PC-9 (cell line): ENCODE results near the gene FAIM2. TPM values are rescaled to one million over a fixed set of nuclear protein-coding genes. Genes with fewer than 3 reads are reported as not detected.
A peak's percentile ranks its signal among the peaks of the same experiment; 100 is the strongest.

Experiments used
- Bru-seq: library from RNA; stranded (reverse); fragments of 400-500 nt; gene quantifications from one replicate; lab custom pipeline; 2021; lab: Mats Ljungman, UMichigan
- BruChase-seq, 2 experiments: library from RNA; stranded (reverse); fragments of 400-500 nt; gene quantifications; one replicate each; lab custom pipeline; 2021; lab: Mats Ljungman, UMichigan
- BruUV-seq: library from RNA; stranded (reverse); fragments of 400-500 nt; replicated peaks from 2 replicates; lab custom pipeline; 2021; lab: Mats Ljungman, UMichigan
- CTCF ChIA-PET: fragments of 300-600 bp; sonication (Branson Sonifier 250); formaldehyde crosslinking; loops from one replicate; lab custom pipeline; 2022; ENCODE audit warnings: antibody characterized with exemption; lab: Charles Lee
- POLR2A ChIA-PET: fragments of 300-600 bp; sonication (Branson Sonifier 250); formaldehyde crosslinking; loops from one replicate; lab custom pipeline; 2022; ENCODE audit warnings: antibody characterized with exemption; ENCODE audit not compliant: unreplicated experiment; lab: Charles Lee
- DNase-seq, 2 experiments: peaks; one replicate each; pipeline versions ENCODE4 v3.0.0 to v3.0.0-alpha.2; 2015 to 2022; ENCODE audit warnings: mixed read lengths in 1 of 2
- H2AFZ ChIP-seq: fragments of 200-600 bp; sonication (generic); 2 replicates; pipeline ENCODE4 v1.8.1; 2017; ENCODE audit warnings: antibody characterized with exemption
- H3F3A ChIP-seq: fragments of 200-600 bp; sonication (generic); 2 replicates; pipeline ENCODE4 v1.8.1; 2017; ENCODE audit warnings: antibody characterized with exemption, mild to moderate bottlenecking, low read depth; ENCODE audit not compliant: insufficient read depth
- H3K27ac ChIP-seq: fragments of 200-600 bp; sonication (generic); 2 replicates; pipeline ENCODE4 v1.6.1; 2016; ENCODE audit warnings: mixed run types
- H3K27me3 ChIP-seq: fragments of 200-600 bp; sonication (generic); 2 replicates; pipeline ENCODE4 v1.6.1; 2016; ENCODE audit warnings: low read depth, mixed run types; ENCODE audit not compliant: insufficient read depth
- H3K36me3 ChIP-seq: fragments of 200-600 bp; sonication (generic); 2 replicates; pipeline ENCODE4 v1.6.1; 2016; ENCODE audit warnings: low read depth, mixed run types
- H3K4me1 ChIP-seq: fragments of 200-600 bp; sonication (generic); replicated peaks from 2 replicates; pipeline ENCODE4 v1.6.1; 2016; ENCODE audit warnings: mixed run types; ENCODE audit not compliant: insufficient read depth
- H3K4me2 ChIP-seq: fragments of 200-600 bp; sonication (generic); 2 replicates; pipeline ENCODE4 v1.6.1; 2017; ENCODE audit warnings: mixed run types
- H3K4me3 ChIP-seq: fragments of 200-600 bp; sonication (generic); 2 replicates; pipeline ENCODE4 v1.6.1; 2016; ENCODE audit warnings: mixed run types
- H3K79me2 ChIP-seq: fragments of 200-600 bp; sonication (generic); 2 replicates; pipeline ENCODE4 v1.6.1; 2017; ENCODE audit warnings: low read depth, mixed run types
- H3K9me2 ChIP-seq: fragments of 200-600 bp; sonication (generic); 2 replicates; pipeline ENCODE4 v1.8.1; 2017; ENCODE audit warnings: mild to moderate bottlenecking; ENCODE audit not compliant: insufficient read depth
- H3K9me3 ChIP-seq: fragments of 200-600 bp; sonication (generic); 2 replicates; pipeline ENCODE4 v1.8.1; 2016; ENCODE audit warnings: low read depth; ENCODE audit not compliant: insufficient read depth
- H4K20me1 ChIP-seq: fragments of 200-600 bp; sonication (generic); 2 replicates; pipeline ENCODE4 v1.8.1; 2017; ENCODE audit not compliant: insufficient read depth
- EZH2 ChIP-seq: fragments of 200-600 bp; sonication (generic); IDR thresholded peaks from 2 replicates; pipeline ENCODE4 v1.8.0; 2017; ENCODE audit warnings: antibody characterized with exemption, low read depth
- intact Hi-C: fragments of 100-400 bp; cut with micrococcal nuclease; formaldehyde crosslinking; loops from one replicate; pipeline ENCODE4 v1.10.0; 2022; ENCODE audit not compliant: unreplicated experiment
- long read RNA-seq: library from polyadenylated mRNA; stranded (forward); transcript quantifications from one replicate; pipeline ENCODE4 v2.0.0, GENCODE V29; 2022
- total RNA-seq: library from RNA; stranded (reverse); gene quantifications from 2 replicates; pipeline ENCODE4 v1.2.3, GENCODE V29; 2021
- TF ChIP-seq, protein P1 (sequence below): fragments of 200-600 bp; sonication (generic); conservative IDR thresholded peaks from 2 replicates; pipeline ENCODE4 v1.6.1; 2017; ENCODE audit warnings: mixed run types, antibody characterized with exemption, mild to moderate bottlenecking, moderate library complexity

FAIM2 gene
- not detected in 2 replicates for total RNA-seq
- Bru-seq, nascent RNA: percentile 3 among the genes with signal in this experiment
- BruChase-seq, experiment 1, labeled RNA remaining after a 2-hour chase: not detected
- BruChase-seq, experiment 2, labeled RNA remaining after a 6-hour chase: not detected
- long read RNA-seq: 0 reads

DNA sequence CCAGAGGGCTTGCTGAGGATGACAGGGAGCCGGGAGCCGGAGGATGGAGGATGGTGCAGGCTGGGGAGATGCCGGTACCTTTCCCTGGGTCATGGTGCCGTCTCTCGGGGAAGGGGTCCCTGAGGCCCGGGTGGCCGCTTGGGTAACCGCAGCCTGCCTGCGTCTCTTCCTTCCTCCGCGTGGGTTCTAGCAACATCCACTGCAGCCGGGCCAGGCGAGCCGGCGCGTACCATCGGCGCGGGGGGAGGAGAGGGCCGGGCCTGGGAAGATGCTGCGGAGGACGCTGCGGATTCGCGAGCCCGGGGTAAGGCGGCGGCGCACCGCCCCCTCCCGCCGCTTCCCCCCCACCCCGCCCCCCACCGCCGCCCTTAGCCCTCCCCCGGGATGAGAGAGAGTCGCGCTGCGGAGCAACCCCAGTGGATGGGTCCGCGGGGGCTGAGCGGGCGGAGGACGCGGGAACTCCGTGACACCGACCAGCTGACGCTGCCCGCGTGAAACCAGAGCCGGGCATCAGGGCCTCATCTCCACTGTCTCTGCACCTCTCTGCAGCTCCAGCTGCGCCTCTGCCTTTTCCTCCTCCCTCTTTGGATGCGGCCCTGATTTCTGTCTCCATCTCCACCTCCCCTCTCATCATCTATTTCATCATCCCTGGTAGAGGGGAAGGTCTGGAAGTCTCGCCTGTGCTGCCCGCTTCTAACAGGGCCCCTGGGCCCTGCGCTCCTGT is at the start of gene FAIM2:
Gene FAIM2 (minus strand): TSS at position 201 of the 724 bp plus-strand sequence. CDS start 108 bp downstream, at position 93.
- Histone ChIP-seq H3K4me3 (no peak within 1 kb of the TSS), H3K79me2 (no peaks in the 10 kb centered on the region), H2AFZ (no peak within 1 kb of the TSS), H3K4me1 (no peaks in the 10 kb centered on the region), H3K9me2 (no peaks in the 10 kb centered on the region), H3K9me3 (no peaks in the 10 kb centered on the region), H3K36me3 (no peaks in the 10 kb centered on the region), H4K20me1 (no peaks in the 10 kb centered on the region), H3K27ac (no peak within 1 kb of the TSS), H3K4me2 (no peak within 1 kb of the TSS), H3F3A (peaks cover 4% of the 10 kb centered on the region; the same call in 1 of the 2 replicates), H3K27me3 (no peaks in the 10 kb centered on the region)
- intact Hi-C loops: no loop called here
- TF ChIP-seq, protein P1, sequence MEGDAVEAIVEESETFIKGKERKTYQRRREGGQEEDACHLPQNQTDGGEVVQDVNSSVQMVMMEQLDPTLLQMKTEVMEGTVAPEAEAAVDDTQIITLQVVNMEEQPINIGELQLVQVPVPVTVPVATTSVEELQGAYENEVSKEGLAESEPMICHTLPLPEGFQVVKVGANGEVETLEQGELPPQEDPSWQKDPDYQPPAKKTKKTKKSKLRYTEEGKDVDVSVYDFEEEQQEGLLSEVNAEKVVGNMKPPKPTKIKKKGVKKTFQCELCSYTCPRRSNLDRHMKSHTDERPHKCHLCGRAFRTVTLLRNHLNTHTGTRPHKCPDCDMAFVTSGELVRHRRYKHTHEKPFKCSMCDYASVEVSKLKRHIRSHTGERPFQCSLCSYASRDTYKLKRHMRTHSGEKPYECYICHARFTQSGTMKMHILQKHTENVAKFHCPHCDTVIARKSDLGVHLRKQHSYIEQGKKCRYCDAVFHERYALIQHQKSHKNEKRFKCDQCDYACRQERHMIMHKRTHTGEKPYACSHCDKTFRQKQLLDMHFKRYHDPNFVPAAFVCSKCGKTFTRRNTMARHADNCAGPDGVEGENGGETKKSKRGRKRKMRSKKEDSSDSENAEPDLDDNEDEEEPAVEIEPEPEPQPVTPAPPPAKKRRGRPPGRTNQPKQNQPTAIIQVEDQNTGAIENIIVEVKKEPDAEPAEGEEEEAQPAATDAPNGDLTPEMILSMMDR: no peak
- TF ChIP-seq EZH2: no peak
- CTCF ChIA-PET: no interaction called here
- BruUV-seq: no TSS peak
- no peak for DNase-seq
- POLR2A ChIA-PET: no interaction called here

DNA sequence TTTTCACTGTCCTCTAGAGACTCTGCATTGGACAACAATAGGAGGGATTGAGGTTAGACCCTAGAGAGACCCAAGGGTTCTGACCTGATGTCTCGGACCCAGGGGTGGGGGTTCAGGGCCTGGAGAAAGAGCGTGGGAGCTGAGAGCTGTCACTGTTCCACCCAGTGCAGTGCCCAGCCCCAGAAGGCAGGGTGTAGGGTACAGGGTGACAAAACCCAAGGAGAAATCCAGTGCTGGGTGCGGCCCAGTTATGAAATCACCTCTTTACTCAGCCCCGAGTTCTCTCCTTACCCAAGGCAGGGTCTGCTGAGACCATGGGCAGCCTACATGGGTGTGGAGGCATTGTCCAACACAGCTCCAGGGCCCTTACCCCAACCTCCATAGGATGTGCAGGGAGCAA is 49.5 kb upstream of the FAIM2 start:
- H4K20me1 ChIP-seq: no peaks in the 10 kb centered on the region
- no peak overlapping the region for H3K27ac ChIP-seq
- H3K4me1 ChIP-seq: no peaks in the 10 kb centered on the region
- intact Hi-C loops: no loop called here
- no peak overlapping the region for H3K4me2 ChIP-seq
- DNase-seq: no peak
- H3K4me3 ChIP-seq: no peak overlapping the region
- ChIA-PET CTCF (interaction anchor here (0.7 kb wide), 1 partner anchor 121 kb away, joined by 5 read pairs; no protein-coding TSS in a partner anchor), POLR2A (no interaction called here)
- no peaks in the 10 kb centered on the region for H3K9me3 ChIP-seq
- no peaks in the 10 kb centered on the region for H3K27me3 ChIP-seq
- H3K9me2 ChIP-seq: no peaks in the 10 kb centered on the region
- no peaks in the 10 kb centered on the region for H3K36me3 ChIP-seq
- TF ChIP-seq EZH2: no peak
- TF ChIP-seq, protein P1: no peak
- H2AFZ ChIP-seq: no peak overlapping the region
- no peaks in the 10 kb centered on the region for H3F3A ChIP-seq
- H3K79me2 ChIP-seq: no peaks in the 10 kb centered on the region
- no TSS peak for BruUV-seq

DNA sequence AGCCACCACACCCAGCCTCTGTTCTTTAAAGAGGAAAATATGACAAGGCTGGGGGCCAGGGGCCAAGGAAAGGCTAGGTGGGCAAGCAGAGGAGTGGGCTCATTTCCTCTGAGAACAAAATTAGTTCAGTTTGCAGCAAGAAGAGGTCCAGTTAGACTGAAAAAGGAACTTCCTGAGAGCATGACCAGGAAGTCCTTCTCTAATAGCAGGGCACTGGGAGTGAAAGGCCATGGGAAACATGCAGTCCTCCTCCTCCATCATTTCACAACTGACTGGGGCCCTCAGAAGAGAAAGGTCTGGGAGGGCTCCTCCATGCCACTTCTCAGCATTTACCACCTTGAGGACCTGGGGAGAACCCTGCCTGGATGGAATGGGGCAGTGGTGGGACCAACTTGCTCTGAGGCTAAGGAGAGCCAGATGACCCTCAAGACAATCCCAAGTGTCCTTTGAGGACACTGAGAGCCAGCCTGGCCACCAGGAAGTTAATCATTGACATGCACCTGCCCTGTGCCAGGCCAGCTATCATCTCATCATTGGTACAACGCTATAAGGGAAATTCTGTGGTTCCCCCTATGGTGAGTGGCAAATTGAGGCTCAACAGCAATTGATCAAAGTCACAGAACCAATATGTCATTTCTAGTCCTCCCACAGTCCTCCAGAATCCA is 48.8 kb upstream of the FAIM2 start:
- ChIA-PET POLR2A (no interaction called here), CTCF (no interaction called here)
- Histone ChIP-seq H3K9me3 (no peaks in the 10 kb centered on the region), H3K4me3 (no peak overlapping the region), H3K4me2 (no peak overlapping the region), H3K9me2 (no peaks in the 10 kb centered on the region), H3F3A (no peaks in the 10 kb centered on the region), H3K27me3 (no peaks in the 10 kb centered on the region), H3K4me1 (no peaks in the 10 kb centered on the region), H3K27ac (no peak overlapping the region), H4K20me1 (no peaks in the 10 kb centered on the region), H3K36me3 (no peaks in the 10 kb centered on the region), H3K79me2 (no peaks in the 10 kb centered on the region), H2AFZ (no peak overlapping the region)
- TF ChIP-seq, protein P1: no peak
- no peak for TF ChIP-seq EZH2
- intact Hi-C loops: no loop called here
- no peak for DNase-seq
- BruUV-seq: no TSS peak
